Measurements from ENCODE around the gene TOM1L2. TPM values are rescaled to one million over a fixed set of nuclear protein-coding genes. Genes with fewer than 3 reads are reported as not detected.
A peak's percentile ranks its signal among the peaks of the same experiment; 100 is the strongest.

The TOM1L2 gene
- 35.2 TPM for total RNA-seq (ENCODE audit: insufficient read depth, low replicate concordance)

- peak; percentile 100 for DNase-seq (ENCODE audit: low spot score)
Observed at GRCh38 chr17:17972126-17972951, at the start of gene TOM1L2, which contains the start of gene DRC3. TOM1L2 (minus strand) TSS chr17:17972400; CDS start chr17:17972313, 87 bp downstream. DRC3 (plus strand) TSS chr17:17972862; CDS start chr17:17977599, 4,737 bp downstream.

- no peak for DNase-seq (ENCODE audit: low spot score)
Observed at GRCh38 chr17:18021372-18021771, 49.2 kb upstream of the TOM1L2 start.

- no peak for DNase-seq (ENCODE audit: low spot score)
Observed at GRCh38 chr17:18020971-18021370, 48.8 kb upstream of the TOM1L2 start.

- DNase-seq (ENCODE audit: low spot score), result no peak
Observed at GRCh38 chr17:18019838-18020154, 47.6 kb upstream of the TOM1L2 start.

- no peak for DNase-seq (ENCODE audit: low spot score)
Observed at GRCh38 chr17:18018411-18018921, 46.3 kb upstream of the TOM1L2 start.

- no peak for DNase-seq (ENCODE audit: low spot score)
Observed at GRCh38 chr17:18017958-18018357, 45.8 kb upstream of the TOM1L2 start.

- DNase-seq (ENCODE audit: low spot score), result no peak
Observed at GRCh38 chr17:18016426-18016825, 44.2 kb upstream of the TOM1L2 start.

GRCh38 chr17:18015593-18015992 lies 43.4 kb upstream of the TOM1L2 start:
- no peak for DNase-seq (ENCODE audit: low spot score)

- no peak for DNase-seq (ENCODE audit: low spot score)
Observed at GRCh38 chr17:18014006-18014405, 41.8 kb upstream of the TOM1L2 start.

- DNase-seq (ENCODE audit: low spot score), result no peak
Observed at GRCh38 chr17:18011286-18011685, 39.1 kb upstream of the TOM1L2 start.

GRCh38 chr17:18009609-18010420 lies 37.6 kb upstream of the TOM1L2 start:
- no peak for DNase-seq (ENCODE audit: low spot score)

- DNase-seq (ENCODE audit: low spot score), result no peak
Observed at GRCh38 chr17:18008496-18009268, 36.5 kb upstream of the TOM1L2 start.

GRCh38 chr17:18006495-18007239 lies 34.5 kb upstream of the TOM1L2 start:
- DNase-seq (ENCODE audit: low spot score), result no peak

GRCh38 chr17:18005496-18005895 lies 33.3 kb upstream of the TOM1L2 start:
- DNase-seq (ENCODE audit: low spot score), result no peak

- no peak for DNase-seq (ENCODE audit: low spot score)
Observed at GRCh38 chr17:18004884-18005305, 32.7 kb upstream of the TOM1L2 start.

GRCh38 chr17:18004345-18004744 lies 32.1 kb upstream of the TOM1L2 start:
- no peak for DNase-seq (ENCODE audit: low spot score)

- no peak for DNase-seq (ENCODE audit: low spot score)
Observed at GRCh38 chr17:18002171-18002570, 30.0 kb upstream of the TOM1L2 start.

GRCh38 chr17:18000030-18000408 lies 27.8 kb upstream of the TOM1L2 start:
- no peak for DNase-seq (ENCODE audit: low spot score)

GRCh38 chr17:17999364-18000029 lies 27.3 kb upstream of the TOM1L2 start:
- DNase-seq (ENCODE audit: low spot score), result no peak

- DNase-seq (ENCODE audit: low spot score), result no peak
Observed at GRCh38 chr17:17998934-17999333, 26.7 kb upstream of the TOM1L2 start.

Measured in umbilical cord (tissue), 2 donors.